ENCODE measurements around the gene F13A1. TPM values are rescaled to one million over a fixed set of nuclear protein-coding genes. Genes with fewer than 3 reads are reported as not detected.

F13A1 gene
- total RNA-seq, 4 donors from 2014 or later, result 94.2 to 147 (median 113) TPM

DNA sequence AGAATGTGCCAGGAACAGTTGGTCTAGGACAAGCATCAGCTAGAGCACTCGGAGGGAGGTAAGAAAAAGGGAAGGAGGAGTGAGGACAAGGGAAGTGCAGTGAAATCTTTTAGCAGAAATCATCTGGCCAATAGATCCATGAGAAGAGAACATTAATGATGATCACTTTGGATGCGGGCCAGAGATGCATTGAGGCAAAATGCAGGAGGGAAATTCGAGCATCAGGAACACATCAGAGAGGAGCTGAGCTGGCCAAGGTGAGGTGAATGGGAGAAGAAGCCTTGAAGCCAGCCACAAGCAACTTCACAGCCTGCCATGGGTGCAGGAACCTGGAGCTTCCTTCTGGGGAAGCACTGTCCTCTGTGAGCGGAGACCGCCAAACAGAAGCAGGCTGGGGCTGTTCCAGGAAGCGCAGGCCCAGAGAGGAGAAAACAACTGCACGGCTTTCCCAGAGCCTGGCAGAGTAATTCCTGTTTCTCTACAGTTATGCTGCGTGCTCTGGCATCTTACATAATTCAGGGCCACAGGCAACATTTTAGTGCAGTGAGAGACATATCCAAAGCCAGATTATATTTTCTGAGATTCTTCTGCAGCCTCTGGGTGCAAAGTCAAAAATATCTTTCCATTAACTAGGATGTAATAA lies 143.8 kb downstream of the F13A1 start:
- Histone ChIP-seq H3K4me1 (no peaks in the 10 kb centered on the region), H3K27me3 (no peaks in the 10 kb centered on the region), H3K36me3 (no peaks in the 10 kb centered on the region), H3K27ac (no peak overlapping the region), H3K9me3 (no peaks in the 10 kb centered on the region), H3K4me3 (no peak overlapping the region)
- DNase-seq (ENCODE audit: low spot score in 2 of 2), result no peak
- WGBS, 2 donors, result 58 to 69% methylated on average over 8 of the region's 8 CpGs
- TF ChIP-seq, protein P1, sequence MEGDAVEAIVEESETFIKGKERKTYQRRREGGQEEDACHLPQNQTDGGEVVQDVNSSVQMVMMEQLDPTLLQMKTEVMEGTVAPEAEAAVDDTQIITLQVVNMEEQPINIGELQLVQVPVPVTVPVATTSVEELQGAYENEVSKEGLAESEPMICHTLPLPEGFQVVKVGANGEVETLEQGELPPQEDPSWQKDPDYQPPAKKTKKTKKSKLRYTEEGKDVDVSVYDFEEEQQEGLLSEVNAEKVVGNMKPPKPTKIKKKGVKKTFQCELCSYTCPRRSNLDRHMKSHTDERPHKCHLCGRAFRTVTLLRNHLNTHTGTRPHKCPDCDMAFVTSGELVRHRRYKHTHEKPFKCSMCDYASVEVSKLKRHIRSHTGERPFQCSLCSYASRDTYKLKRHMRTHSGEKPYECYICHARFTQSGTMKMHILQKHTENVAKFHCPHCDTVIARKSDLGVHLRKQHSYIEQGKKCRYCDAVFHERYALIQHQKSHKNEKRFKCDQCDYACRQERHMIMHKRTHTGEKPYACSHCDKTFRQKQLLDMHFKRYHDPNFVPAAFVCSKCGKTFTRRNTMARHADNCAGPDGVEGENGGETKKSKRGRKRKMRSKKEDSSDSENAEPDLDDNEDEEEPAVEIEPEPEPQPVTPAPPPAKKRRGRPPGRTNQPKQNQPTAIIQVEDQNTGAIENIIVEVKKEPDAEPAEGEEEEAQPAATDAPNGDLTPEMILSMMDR (IDR thresholded peaks at IDR 0.05), result no peak
- TF ChIP-seq EP300 (IDR thresholded peaks at IDR 0.05), result no peak
- no peak for TF ChIP-seq POLR2A (IDR thresholded peaks at IDR 0.05)

DNA sequence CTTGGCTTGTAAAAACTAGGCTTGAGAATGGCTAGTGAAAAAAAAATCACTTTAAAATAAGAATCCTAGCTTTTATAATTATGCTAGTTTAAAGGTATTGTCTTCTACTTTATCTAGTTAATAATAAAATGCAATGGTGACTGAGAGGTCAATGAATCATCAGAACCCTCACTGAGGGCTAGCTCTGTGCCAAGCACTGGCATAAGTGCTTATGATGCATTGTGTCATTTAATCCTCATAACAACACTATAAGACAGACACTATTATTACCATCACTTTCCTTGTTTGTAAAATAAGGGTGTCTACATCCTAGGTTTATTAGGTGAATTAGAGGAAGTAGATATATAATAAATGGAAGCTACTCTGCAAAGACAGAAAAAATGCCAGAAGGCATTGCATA lies 144.3 kb downstream of the F13A1 start:
- TF ChIP-seq, protein P1 (IDR thresholded peaks at IDR 0.05), result no peak
- TF ChIP-seq POLR2A (IDR thresholded peaks at IDR 0.05) (no peak), EP300 (IDR thresholded peaks at IDR 0.05) (no peak)
- Histone ChIP-seq H3K4me3 (no peak overlapping the region), H3K27ac (no peak overlapping the region), H3K27me3 (no peaks in the 10 kb centered on the region), H3K36me3 (no peaks in the 10 kb centered on the region), H3K9me3 (no peaks in the 10 kb centered on the region), H3K4me1 (no peaks in the 10 kb centered on the region)
- DNase-seq (ENCODE audit: low spot score in 2 of 2), result no peak

DNA sequence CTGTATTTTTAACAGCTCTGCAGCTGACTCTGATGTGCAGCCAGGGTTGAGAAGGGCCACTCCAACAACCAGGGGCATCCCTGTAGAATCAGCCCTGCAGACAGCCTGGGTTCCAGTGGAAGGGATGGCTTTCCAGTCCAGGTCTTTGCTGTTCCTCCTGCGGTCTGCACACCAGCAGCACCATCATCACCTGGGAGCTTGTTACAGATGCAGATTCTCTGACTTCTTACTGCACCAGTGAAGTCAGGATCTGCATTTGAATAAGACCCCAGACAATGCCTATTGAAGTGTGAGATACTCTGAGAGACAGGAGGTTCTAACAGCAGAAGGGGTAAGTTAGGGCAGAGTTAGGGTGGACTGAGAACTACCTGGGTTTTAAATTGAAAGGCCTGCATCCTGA lies 151.3 kb downstream of the F13A1 start:
- 67 to 77% methylated on average over 1 of the region's 1 CpG for WGBS, 2 donors
- peaks cover 0 to 4% (median 0%) of the 10 kb centered on the region in 3 donors for H3K36me3 ChIP-seq
- no peaks in the 10 kb centered on the region for H3K27me3 ChIP-seq
- no peaks in the 10 kb centered on the region for H3K4me1 ChIP-seq
- no peak overlapping the region for H3K4me3 ChIP-seq
- H3K9me3 ChIP-seq, result no peaks in the 10 kb centered on the region
- DNase-seq (ENCODE audit: low spot score in 2 of 2), result no peak
- no peak for TF ChIP-seq EP300 (IDR thresholded peaks at IDR 0.05)
- no peak for TF ChIP-seq POLR2A (IDR thresholded peaks at IDR 0.05)
- TF ChIP-seq, protein P1 (IDR thresholded peaks at IDR 0.05), result no peak
- no peak overlapping the region for H3K27ac ChIP-seq

DNA sequence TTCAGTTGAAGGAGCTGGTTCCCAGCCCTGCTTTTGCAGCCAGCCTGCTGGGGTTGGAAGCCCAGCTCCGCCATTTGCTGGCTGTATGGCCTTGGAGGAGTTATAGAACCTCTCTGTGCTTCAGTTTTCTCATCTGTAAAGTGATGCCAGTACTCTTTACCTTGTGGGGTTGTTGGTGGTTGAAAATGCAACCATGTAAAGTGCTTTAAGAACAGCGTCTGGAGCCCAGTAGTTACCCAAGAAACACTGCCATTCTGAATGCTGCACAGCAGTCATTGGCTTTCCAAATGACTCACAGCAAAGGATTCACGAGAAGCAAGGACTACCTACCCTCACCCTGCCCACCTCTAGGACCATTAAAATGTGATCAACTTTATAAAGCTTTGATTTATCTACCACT lies 154.4 kb downstream of the F13A1 start:
- Histone ChIP-seq H3K27ac (no peak overlapping the region), H3K4me1 (no peaks in the 10 kb centered on the region), H3K27me3 (no peaks in the 10 kb centered on the region), H3K9me3 (no peaks in the 10 kb centered on the region), H3K36me3 (peaks cover 0 to 4% (median 0%) of the 10 kb centered on the region in 3 donors), H3K4me3 (no peak overlapping the region)
- 90 to 92% methylated on average over 3 of the region's 3 CpGs for WGBS, 2 donors
- no peak for DNase-seq (ENCODE audit: low spot score in 2 of 2)
- TF ChIP-seq, protein P1 (IDR thresholded peaks at IDR 0.05), result no peak
- TF ChIP-seq EP300 (IDR thresholded peaks at IDR 0.05), result no peak
- TF ChIP-seq POLR2A (IDR thresholded peaks at IDR 0.05), result no peak

DNA sequence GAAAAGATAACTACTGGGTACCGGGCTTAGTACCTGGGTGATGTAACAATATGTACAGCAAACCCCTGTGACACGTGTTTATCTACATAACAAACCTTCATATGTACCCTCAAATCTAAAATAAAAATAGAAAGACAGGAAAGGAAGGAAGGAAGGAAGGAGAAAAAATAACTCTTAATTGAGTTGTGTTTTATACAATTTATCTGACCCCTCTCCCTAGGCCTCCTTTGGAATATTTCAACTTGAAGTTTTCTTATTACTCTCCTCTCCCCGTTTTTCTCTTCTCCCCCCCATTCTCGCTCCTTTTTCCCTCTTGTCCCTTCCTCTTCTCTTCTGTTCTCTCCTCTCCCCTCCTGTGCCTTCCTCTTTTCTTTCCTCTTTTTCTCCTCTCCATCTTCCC lies 156.1 kb downstream of the F13A1 start:
- Histone ChIP-seq H3K4me1 (no peaks in the 10 kb centered on the region), H3K36me3 (peaks cover 0 to 4% (median 0%) of the 10 kb centered on the region in 3 donors), H3K4me3 (no peak overlapping the region), H3K27me3 (no peaks in the 10 kb centered on the region), H3K27ac (no peak overlapping the region), H3K9me3 (no peaks in the 10 kb centered on the region)
- WGBS, 2 donors, result 84 to 88% methylated on average over 4 of the region's 4 CpGs
- TF ChIP-seq POLR2A (IDR thresholded peaks at IDR 0.05), result no peak
- TF ChIP-seq EP300 (IDR thresholded peaks at IDR 0.05), result no peak
- TF ChIP-seq, protein P1 (IDR thresholded peaks at IDR 0.05), result no peak
- DNase-seq (ENCODE audit: low spot score in 2 of 2), result no peak
